HG02970 (cell line): ENCODE results near the gene RAET1G.
"Not testable (repeated sequence)": the region's sequence is repeated elsewhere in the genome, so short reads cannot be mapped to it uniquely, and the experiment has no call there.

Experiments used
- ATAC-seq: cut with Tn5 transposase; IDR thresholded peaks from one replicate; pipeline ENCODE4 v1.9.1; 2021; ENCODE audit warnings: mild to moderate bottlenecking, moderate library complexity, moderate number of reproducible peaks; ENCODE audit not compliant: unreplicated experiment, low FRiP score

The RAET1G gene

DNA sequence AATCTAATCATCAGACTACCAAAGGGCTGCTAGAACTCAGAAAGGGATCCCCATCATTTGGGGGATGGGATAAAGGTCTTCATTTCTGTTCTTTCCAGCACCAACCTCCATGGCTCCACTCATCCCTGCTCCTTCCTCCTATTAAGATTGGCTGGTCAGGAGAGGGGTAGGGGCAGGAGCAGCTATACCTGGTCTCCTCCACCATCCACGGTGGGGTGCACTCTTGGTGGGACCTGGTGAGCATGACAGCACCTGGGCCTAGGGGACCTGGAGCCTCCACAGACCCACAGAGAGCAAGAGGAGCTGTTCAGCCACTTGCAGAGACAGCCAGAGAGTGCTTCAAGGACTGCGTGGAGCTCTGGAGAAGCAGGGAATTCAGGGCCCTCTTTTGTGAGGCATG is 12.7 kb upstream of the RAET1G start:
- no peak for ATAC-seq

GRCh38 chr6:149935246-149935645 is 12.3 kb upstream of the RAET1G start:
- ATAC-seq, result no peak

DNA sequence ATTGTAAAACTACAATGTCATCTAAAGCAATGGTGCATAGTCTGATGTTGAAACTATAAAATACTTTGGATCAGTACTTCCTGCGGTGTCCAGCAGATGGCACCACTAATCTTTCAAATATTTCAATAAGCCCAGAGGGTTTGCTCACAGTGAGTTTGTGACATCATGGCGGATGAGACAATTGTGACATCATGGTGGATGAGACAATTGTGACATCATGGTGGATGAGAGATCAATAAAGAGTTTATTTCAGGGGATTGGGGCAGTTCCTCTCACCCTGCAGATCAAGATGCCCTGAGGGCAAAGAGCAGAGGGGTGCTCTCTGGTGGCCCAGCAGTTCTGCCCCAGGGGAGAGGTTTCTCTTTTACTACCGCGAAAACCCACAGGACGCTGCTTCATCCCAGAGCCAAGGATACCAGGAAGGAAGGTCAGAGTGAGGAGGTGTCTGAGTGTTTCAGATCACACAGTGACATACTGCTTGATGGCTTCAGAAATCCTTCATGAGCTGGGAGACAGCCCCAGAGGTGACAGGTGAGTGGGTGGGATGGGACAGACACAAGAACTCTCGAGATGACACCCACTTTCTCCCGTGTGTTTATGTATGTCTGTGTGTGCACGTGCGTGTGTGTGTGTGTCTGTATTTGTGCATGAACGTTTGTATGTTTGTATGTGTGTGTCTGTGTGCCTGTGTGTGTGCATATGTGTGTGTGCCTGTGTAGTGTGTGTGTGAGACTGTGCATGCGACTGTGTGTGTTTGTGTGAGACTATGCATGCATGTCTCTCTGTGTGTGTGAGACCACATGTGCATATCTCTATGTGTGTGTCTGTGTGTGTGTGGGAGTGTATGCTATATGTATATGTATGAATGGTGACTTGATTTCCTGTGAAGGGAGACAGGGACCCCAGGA is 11.6 kb upstream of the RAET1G start:
- no peak for ATAC-seq

DNA sequence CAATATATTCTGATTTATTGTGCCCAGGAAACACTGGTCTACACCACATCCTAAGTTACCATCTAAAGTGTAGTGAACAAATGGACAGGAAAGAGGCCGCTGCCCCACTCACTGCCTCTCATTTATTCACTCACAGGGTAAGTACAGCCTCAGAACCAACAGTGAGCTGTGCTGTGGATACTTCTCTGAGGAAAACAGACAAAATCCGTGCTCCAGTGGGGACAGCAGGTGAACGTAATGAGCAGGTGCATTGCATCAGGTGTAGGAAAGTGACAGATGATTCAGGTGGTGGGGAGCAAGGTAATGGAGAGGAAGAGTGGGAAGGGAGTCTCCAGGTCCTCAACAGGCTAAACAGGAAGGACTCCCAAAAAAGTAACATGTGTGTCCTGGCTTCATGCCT is 10.5 kb upstream of the RAET1G start:
- no peak for ATAC-seq

DNA sequence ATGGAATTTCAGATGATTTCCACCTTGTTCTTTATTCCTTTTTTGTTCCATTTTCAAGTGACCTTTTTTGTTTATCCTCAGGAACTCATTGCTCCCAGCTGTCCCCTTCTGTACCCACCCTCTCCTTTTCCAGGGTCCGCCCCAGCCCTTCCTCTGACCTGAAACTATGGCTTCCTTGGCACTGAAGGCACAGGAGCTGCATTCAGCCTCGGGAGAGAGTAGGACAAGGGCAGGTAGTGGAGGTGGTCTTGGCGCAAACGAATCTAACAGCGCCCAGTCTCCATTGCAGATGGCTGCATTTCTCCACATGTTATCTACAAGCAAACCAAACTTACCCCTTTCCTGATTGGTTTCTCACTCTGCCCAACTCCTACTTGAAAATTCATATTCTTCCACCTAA is 10.1 kb upstream of the RAET1G start:
- ATAC-seq, result no peak

DNA sequence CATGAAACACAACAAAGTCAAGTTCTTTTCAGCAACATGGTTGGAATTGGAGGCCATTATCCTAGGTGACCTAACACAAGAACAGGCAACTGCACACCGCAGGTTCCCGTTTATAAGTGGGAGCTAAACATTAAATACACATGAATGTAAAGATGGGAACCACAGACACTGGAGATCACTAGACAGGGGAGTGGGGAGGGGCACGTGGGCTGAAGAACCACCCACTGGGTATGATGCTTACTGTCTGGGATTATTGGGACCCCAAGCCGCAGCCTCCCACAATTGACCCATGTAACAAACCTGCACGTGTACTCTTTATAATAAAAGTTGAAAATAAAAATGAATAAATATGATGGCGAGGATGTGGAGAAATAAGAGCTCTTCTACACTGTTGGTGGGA is 8.6 kb upstream of the RAET1G start:
- no peak for ATAC-seq

DNA sequence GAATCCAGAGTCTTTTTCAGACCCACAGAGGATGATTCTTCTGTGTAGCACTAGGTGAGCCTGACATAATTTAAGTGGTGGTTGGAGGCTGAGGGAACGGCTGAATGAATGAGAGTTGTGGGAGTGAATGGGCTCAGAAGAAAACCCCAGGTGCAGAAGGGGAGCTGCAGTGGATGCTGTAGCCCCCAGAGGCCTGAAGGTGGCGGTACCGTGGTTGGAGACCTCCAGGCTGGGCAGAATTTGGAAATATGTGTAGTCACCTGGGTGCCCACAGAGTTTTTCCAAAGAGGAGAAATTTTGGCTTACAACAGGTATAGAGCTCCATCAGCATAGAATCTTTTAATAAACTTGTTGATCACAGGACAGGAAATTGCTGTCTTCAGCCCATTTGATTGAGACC is 6.5 kb upstream of the RAET1G start:
- ATAC-seq, result no peak

DNA sequence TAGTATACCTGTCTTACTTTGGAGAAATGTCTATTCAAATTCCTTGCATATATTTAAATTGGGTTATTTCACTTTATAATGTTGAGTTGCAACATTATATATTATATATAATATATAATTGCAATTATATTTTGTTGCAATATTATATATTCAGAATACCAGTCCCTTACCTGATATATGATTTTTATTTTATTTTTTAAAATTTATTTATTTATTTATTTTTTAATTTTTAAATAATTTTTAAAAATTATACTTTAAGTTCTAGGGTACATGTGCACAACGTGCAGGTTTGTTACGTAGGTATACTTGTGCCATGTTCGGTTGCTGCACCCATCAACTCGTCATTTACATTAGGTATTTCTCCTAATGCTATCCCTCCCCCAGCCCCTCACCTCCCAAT is 4.1 kb upstream of the RAET1G start:
- not testable (repeated sequence) for ATAC-seq

DNA sequence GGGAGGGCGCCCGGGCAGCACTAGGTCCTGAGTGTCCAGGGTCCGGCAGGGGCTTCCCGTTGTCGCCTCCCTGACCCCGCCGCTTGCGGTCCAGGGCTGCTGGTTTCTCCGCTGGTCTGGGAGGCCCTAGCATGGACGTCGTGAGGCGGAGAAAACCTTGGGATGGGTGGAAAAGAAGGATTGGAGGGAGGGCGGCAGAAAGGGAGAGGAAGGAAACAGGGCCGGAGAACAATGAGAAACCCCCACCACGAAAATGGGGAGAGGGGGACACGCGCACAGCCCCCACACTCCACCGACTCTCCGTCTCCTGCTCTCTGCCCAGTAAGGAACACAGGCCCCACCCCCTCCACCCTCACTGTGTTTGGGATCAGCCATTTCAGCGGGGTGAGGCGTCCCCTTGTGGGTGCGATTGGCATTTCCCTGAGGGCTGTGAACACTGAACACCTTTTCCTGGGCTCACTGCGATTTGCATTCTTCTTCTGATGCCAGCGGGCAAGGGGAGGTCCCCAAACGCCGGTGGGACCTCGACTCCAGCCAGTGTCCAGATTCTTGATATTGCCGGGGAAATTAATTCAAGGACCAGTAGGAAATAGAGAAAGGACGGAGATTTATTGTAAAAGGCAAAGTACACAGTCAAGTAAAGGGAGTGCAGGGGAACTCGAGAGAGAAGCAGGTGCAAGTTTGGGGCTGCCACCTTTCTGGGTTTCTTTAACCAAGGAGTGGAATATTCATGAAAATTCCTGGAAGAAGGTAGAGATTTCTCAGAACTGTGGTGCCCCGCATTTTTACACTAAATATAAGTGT is 3.3 kb upstream of the RAET1G start:
- ATAC-seq, result no peak

DNA sequence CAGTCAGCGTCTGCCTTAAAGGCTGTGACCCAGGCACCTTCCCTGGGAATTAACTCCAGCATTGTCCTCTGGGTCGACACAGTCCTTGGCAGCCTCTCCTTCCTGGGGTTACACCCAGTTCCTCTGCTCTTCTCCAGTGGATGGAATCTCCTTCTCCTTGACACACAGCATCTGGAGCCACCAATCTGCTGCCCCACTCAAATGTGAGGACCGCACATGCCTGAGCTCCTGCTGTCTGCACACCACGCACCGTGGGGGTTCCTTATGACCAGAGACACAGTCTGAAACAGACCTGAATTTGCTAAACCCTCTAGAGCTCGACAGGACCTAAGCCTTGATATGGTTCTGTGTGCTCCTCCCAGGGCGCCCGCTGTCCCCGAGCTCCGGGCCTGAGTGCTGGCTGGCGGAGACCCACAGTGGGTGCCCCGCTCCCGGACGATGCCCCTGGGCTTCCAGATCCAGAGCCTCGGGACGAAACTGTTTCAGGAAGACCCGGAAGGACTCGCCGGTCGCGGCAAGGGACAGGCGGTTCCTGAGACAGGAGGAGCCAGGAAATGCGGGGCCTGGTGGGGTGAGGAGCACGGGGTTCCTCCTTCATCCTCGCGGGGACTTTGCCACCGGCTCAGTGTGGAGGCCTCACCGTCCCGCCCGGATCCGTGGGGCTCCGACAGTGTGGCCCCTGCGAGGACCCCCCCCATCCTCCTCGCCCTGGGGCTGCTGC is 2.5 kb upstream of the RAET1G start:
- no peak for ATAC-seq

DNA sequence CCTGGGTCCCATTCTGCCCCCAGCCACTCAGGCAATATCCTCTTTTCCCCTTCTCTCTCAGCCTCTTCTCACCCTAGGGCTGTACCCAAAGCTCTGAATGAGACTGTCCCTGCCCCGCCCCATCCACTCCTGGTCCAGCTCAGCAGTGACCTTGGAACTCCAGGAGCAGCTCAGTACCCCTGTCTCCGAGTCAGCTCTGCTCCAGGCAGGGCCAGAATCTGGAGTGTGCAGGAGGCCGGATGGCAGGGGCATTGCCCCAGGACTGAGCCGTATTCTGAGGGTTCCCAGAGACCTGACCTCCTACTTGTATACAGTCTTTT is 2.0 kb upstream of the RAET1G start:
- ATAC-seq, result no peak

DNA sequence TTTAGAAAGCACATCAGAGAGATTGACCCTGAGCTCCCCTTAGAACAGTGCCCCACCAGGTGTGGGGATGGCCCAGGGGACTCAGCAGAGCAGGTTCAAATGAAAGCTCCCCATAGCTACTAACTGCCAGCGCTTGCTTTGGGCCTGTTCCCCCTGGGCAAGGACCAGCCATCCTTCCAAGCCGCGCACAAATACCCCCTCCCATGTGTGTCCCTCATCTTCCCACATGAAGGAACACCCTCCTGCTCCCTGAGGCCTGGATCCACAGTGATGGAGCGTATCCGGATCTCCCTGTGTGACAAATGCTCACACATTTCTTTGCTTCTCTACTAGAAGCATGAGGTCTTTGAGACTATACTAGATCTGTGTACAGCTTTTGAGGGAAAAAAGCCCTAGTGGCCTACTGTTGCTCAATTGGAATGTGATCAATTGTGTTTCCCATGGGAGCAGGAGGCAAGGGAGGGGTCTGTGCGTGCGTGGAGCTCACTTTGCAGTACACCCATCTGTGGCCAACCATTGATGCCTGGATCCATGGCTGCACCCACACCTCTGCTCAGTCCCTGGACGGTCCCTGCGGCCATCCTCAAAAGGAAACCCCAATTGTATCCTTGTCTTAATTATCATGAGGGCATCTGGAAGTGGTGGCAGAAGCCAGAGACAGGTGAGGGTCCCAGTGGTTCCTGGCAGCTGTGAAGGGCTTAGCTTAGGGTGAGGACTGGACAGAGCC is 1.4 kb upstream of the RAET1G start:
- ATAC-seq, result no peak

- no peak for ATAC-seq
These were observed 536 bp upstream of the RAET1G start for GRCh38 chr6:149923327-149923986.

DNA sequence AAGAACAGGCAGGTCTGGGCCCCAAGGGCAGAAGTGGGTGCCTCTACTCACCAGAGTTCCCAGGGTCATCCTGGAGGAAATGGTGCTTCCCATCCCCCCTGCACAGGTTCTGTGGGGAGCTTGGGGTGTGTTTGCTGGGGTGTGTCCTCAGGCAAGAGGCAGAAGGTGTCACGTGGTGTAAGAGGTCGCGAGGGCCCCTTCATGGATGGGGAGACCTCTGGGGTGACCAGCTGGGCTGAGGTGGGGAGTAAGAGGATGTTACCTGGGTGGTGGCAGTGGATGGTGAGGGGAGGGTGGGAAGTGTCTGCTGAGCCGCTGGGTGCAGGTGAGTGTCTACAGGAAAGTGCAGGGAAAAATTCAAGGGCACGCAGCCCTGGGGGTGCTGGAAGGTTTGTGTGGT is 830 bp downstream of the RAET1G start:
- ATAC-seq, result not testable (repeated sequence)

DNA sequence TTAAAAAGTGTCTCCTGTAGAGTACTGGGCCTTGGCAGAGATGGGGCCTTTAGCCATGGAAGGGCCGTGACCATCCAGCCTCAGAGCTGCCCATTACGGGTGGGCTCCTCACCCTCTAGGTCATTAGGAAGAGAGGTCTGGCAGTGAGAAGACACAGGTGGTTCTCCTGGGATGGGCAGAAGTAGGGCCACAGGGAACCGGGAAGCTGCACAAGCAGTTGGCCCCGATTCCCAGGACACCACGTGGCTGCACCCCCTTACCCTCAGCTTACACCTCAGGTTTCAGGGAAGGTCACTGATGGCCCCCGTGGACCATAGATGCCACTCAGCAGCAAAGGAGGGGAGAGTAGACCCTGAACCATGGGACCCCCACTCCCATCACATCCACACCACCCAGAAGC is 1.6 kb downstream of the RAET1G start:
- ATAC-seq, result no peak

- ATAC-seq, result no peak
These were observed 3.1 kb downstream of the RAET1G start for GRCh38 chr6:149919834-149920225.

DNA sequence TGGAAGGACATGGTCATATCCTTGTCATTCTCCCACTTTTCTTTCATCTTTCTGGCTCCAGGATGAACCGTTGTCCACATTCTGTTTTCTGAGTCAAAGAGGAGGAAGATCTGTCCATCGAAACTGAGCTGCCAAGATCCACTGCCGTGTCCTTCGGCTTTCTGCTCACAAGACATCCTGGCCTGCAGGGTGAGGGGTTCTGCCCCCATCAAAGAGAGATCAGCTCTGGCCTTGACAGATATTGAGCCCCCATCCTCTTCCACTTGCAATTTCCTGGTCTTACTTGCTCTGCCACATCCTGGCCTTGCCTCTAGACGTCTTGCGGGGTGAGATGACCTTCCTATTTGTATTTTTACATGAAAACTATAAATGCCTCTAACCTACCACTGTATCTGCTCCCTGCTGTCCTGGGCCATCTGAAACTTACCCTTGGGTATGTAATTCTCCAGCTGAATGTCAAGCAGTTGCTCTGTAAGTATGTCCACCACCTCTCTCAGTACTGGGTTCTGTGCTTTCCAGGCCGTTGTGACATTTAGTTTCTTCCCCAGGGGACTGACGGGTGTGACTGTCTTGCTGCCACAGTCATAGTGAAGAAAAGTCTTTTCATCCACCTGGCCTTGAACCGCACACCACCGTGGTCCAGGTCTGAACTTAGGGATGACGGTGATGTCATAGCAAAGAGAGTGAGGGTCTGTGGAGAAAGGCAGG is 3.6 kb downstream of the RAET1G start:
- not testable (repeated sequence) for ATAC-seq

DNA sequence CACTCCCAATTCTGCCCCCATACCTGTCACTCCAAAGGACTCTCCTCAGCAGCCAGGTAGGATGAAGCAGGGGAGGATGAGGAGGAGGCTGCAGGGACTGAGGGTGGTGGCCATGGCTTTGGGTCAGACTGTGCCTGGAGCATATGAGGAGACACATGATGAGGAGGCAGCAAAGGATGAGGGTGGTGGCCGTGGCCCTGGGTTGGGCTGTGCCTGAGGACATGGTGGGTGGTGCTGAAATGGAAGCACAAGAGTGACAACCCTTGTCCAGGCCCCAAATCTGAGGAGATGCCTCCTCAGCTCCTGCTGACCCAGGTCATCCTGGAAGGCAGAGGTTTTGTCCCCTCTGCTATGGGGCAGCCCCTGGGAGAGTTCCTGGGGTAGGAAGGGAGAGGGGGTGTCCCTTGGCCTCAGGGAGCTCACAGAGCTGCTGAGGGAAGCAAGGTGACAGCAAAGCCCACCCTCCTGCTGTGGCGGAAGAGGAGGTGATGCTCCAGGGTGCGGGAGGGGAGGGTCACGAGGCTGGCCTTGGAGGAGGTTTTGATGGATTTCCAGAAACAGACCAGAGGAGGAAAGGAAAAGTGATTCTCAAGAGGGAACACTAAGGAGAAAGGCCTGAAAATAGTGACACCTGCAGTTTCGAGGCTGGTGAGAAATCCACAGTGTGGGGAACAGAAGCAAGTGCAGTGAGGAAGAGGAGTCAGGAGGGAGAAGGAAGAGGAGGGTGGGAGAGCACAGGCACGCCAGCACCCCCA is 4.6 kb downstream of the RAET1G start:
- ATAC-seq, result no peak

DNA sequence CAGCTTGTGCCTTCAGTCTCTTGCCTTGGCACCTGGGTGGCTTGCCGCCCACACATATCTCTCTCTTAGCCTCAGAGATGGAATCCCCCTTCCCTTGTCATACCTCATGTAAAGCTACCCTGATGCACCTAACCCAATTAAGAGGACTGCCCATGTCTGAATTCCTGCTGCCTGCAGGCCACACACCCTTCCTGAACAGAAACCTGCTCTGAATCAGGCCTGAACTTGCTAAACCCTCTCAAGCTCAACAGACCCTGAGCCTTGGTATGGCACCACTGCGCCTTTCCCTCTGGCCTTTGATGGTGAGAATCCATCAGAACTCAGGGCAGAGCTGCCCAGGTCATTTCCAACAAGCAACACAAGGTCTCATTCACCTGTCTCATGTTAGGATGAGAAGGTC is 5.2 kb downstream of the RAET1G start:
- ATAC-seq, result no peak
